SIG-M5 (cell line): ENCODE results near the gene MYOM3.
"Not testable (repeated sequence)": the region's sequence is repeated elsewhere in the genome, so short reads cannot be mapped to it uniquely, and the experiment has no call there.

Experiments used
- DNase-seq: peaks from one replicate; lab custom pipeline; 2025; lab: John Stamatoyannopoulos, UW

The MYOM3 gene

DNA sequence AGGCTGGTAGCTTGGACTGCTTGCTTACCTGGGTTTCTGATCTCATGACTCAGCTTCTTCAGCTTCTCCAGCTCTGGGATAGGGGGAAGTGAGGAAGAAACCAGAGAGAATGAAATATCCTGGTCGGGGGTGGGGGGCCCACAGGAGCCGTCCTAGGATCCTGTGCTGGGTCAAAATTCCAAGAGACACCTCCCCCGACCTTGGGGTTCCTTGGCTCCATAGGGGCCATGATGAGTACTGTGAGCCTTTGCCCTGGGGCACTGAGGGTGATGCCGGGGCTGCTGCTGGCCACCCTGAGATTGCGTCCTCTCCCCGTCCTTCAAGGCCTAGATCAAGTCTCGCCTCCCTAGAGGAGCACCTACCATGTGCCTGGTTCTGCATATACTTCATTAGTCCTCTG lies 40.0 kb downstream of the MYOM3 start:
- DNase-seq = no peak

- no peak for DNase-seq
Observed at GRCh38 chr1:24070821-24071393, 41.0 kb downstream of the MYOM3 start.

- DNase-seq = no peak
Observed at GRCh38 chr1:24069817-24070216, 42.1 kb downstream of the MYOM3 start.

- no peak for DNase-seq
Observed at GRCh38 chr1:24067978-24068377, 44.0 kb downstream of the MYOM3 start.

GRCh38 chr1:24065304-24065703 lies 46.6 kb downstream of the MYOM3 start:
- DNase-seq = no peak

DNA sequence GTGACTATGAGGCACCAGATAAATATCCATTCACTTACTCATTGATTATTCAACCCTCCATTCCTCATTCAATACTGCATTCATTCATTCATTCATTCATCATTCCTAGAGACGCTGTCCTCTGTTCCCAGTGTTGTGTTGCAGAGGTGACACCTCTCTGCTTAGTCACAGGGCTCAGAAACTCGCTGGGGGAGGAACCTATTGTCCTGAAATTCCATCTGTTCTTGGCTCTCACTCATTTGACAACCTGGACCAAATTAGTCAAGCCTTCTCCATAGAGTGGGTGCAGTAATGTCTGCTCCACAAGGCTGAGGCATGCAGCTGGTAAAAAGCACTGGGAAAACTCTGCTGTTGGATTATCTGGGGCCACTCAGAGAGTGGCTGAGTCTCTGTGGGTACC lies 49.7 kb downstream of the MYOM3 start:
- DNase-seq = no peak

GRCh38 chr1:24060482-24060881 lies 51.5 kb downstream of the MYOM3 start:
- no peak for DNase-seq

DNA sequence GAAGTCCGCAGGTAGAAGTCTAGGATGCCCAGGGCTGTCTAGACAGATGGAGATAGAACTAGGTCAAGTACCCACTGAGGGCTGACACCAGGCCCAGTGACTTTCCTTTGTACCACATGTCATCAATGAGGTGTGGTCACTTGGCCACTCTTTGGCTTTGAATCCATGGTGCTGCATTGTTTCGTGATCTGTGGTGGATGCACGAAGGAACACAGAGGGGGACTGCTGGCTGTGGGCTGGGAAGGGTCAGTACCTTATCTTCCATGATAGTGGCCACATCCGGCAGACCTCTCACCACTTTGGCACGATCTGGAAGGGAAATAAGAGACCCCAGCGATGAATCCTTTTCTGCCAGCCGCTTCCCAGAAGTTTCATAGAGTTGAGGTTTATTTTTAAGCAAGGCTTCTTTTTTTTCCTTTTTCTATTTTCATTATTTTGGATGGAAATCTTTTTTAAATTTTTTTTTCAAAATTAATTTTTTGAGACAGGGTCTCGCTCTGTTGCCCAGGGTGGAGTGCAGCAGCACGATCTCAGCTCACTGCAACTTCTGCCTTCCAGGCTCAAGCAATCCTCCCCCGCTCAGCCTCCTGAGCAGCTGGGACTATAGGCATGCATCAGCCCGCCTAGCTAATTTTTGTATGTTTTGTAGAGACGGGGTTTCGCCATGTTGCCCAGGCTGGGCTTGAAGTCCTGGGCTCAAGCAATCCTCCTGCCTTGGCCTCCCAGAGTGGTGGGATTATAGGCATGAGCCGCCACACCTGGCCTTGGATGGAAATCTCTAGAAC lies 53.1 kb downstream of the MYOM3 start:
- DNase-seq = no peak

DNA sequence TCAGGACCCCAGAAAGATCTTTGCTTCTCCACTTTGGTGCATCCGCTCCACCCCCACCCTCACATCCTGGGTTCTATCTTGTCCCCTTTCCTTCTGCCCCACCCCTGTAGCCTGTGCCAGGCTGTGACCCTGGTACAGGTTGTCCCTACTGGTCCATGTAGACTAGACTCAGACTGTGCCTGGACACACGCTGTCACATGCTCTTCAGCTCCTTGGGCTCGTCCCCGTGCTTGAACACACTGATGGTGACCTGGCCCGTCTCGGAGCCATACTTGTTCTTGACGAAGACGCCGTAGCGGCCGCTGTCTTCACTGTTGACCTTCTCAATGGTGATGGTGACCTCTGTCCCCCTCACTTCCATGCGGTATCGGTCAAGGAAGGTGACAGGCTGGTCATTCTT lies 54.8 kb downstream of the MYOM3 start:
- no peak for DNase-seq

DNA sequence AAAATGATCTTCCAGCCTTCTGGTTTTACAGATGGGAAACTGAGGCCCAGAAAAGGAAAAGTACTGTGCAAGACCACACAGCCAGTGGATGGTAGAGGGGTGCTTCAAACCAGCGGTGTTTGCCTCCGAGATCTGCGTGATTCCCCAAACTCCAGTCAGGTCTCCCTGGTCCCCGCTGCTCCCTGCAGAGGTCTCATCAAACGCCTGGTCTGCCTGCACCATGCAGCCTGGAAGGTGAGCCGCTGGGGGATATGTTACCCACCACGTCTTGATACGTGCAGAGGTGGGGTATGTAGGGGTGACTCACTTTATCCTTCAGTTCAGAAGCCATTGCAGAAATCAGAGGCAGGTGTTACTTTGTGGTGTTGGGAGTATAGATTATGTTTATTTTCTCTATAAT lies 56.3 kb downstream of the MYOM3 start:
- DNase-seq = no peak

DNA sequence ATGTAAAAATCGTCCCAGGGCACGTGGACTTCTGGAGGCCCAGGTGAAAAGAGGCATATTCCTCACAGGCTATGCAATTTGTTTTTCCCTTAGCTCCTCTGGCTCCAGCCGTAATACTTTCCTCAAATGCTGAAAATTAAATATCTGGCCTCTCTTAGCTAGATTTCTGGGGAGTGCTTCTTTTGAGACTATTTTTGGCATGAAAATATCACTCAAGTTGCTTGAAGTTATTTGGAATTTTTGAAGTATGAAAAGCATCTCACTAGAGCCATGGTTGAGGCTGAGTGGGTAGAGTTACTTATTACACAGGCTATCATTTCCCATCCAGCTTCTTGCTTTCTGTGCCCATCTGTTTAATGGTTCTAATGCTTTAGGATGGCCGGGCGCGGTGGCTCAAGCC lies 59.7 kb downstream of the MYOM3 start:
- no peak for DNase-seq

- no peak for DNase-seq
Observed at GRCh38 chr1:24051206-24051945, 60.6 kb downstream of the MYOM3 start.

DNA sequence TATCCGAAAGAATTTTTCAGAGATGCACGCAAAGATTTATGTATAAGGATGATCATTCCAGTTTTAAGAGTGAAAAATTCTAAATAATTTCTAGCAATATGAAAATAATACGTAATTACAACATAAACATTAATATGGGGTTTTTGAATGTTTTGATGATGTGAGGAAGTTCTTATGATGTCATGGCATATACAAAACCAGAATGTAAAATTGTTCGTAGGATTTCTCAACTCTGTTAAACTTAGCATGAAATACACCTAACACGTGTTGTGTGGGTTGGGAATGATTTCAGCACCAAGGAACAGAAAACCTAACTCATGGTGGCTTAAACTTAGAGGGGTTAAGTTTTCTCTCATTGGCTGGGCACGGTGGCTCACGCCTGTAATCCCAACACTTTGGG lies 62.2 kb downstream of the MYOM3 start:
- no peak for DNase-seq

- DNase-seq = not testable (repeated sequence)
Observed at GRCh38 chr1:24048894-24049293, 63.0 kb downstream of the MYOM3 start.

GRCh38 chr1:24048205-24048869 lies 63.6 kb downstream of the MYOM3 start:
- DNase-seq = no peak

DNA sequence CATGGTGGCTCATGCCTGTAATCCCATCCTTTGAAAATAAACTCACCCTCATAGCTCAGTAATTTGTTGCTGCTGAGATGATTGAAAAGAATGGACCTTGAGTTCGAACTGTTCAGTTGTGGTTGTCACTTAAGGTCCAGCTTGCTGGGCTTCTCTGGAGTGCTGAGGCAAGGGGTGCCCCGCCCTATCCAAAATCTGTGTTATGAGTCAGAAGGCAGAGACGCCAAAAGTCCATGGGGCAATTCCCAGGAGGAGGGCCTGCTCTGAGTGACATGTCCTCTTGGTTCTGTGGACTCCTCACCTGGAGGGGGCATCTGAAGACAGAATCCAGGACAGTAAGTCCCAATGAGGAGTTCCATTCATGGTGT lies 64.8 kb downstream of the MYOM3 start:
- no peak for DNase-seq

DNA sequence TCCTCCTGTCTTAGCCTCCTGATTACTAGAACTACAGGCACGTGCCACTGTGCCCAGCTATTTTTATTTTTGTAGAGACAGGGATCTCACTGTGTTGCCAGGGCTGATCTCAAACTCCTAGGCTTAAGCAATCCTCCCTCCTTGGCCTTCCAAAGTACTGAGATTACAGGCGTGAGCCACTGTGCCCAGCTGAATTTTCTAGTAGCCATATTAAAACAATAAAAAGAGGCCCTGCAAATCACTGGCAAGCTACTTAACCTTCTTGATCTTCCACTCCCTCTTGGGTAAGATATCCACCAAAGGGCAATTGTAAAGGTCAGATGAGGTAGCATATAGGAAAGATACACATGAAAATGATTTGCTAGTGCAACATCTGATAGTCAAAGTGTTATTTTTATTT lies 66.2 kb downstream of the MYOM3 start:
- no peak for DNase-seq

DNA sequence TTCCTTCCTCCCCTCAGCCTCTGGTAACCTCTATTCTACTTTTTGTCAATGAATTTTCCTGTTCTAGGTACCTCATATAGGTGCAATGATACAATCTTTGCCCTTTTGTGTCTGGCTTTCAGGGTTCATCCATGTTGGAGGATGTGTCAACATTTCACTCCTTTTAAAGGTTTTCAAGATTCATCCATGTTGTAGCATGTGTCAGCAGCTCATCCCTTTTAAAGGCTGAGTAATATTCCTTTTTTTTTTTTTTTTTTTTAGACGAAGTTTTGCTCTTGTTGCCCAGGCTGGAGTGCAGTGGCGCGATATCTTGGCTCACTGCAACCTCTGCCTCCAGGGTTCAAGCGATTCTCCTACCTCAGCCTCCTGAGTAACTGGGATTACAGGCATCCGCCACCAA lies 67.3 kb downstream of the MYOM3 start:
- DNase-seq = not testable (repeated sequence)

- DNase-seq = no peak
Observed at GRCh38 chr1:24043345-24044032, 68.4 kb downstream of the MYOM3 start.

DNA sequence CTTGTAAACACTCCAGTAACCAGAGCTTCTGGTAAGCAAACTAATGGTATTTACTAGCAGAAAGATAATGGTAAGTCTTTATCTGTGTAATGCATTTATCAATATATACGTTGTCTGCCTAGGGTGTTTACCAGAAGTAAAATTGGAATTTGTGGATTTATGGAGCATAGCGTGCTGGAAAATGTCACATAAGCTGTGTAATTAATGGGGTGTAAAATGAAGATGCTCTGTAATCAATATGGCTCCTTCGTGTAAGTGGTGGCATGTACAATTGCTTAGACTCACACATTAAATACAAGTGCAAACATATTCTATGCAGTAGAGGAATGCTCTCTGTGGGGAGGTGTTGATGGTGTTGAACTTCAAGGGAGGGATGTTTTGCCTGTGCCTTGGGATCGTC lies 69.6 kb downstream of the MYOM3 start:
- no peak for DNase-seq

- no peak for DNase-seq
Observed at GRCh38 chr1:24036088-24036487, 75.8 kb downstream of the MYOM3 start.

DNA sequence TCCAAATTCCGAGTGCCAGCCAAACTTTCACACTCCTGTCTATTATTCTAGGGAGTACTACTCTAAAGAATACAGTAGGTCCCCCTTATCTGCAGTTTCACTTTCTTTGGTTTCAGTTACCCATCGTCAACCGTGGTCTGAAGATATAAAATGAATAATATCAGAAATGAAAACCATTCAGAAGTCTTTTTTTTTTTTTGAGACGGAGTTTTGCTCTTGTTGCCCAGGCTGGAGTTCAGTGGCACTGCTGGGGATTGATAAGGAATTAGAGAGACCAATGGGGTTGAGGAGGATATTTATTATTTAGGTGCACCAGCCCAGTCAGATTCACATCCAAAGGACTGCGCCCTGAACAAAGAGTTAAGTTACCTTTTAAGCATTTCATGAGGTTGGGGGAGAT lies 79.0 kb downstream of the MYOM3 start:
- DNase-seq = no peak
